Activated CD8-positive, alpha-beta memory T cell treated with anti-CD3 and anti-CD28 coated beads, Interleukin-2, amount 50 U/mL, for 24 hours (primary cell): ENCODE data around the gene LRCH1.
"Not testable (repeated sequence)": the region's sequence is repeated elsewhere in the genome, so short reads cannot be mapped to it uniquely, and the experiment has no call there.

Experiments used
- DNase-seq: peaks from one replicate; pipeline ENCODE4 v3.0.0-alpha.2; 2020; ENCODE audit errors: extremely low read depth

The LRCH1 gene

GRCh38 chr13:46552889-46553520 is at the start of gene LRCH1:
Gene LRCH1 (plus strand): TSS chr13:46553170. CDS start chr13:46553397, 227 bp downstream.
- DNase-seq, result peak; percentile 64

GRCh38 chr13:46504036-46504435 is 48.9 kb upstream of the LRCH1 start:
- DNase-seq, result no peak

DNA sequence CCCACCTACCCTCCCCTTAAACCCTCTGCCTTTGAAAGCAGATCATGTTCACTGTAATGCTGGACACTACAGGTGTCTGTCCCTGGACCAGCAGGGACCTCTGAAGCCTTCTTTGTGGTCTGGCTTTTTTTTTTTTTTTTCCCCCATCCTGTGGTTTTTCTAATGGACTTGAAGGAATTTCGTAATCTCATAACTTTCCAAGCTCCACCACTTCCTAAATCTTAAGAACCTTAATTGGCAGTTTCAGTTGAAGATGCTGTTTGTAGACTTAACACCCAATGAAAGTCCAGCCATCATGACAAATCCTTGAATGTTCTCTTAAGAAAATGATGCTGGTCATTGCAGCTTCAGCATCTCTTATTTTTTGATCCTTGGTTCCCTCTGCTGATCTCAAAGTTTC is 45.0 kb upstream of the LRCH1 start:
- DNase-seq, result no peak

DNA sequence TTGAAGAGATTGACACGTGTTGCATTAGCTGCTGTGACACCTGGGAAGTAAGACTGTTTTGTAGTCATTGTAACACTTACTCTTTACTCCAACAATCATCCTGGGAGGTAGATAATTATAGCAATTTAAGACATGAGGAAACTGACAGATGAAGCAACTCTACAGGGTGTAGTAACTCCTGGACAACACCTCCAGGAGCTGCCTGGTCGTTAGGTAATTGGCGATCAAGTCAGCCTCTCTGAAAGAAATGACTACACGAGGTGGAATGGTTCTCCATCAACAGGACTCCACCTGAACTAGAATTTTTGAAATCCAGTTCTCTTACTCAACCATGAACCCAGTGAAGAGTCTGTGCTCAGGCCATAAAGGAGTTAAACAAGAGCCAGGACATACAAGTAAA is 43.0 kb upstream of the LRCH1 start:
- DNase-seq, result no peak

DNA sequence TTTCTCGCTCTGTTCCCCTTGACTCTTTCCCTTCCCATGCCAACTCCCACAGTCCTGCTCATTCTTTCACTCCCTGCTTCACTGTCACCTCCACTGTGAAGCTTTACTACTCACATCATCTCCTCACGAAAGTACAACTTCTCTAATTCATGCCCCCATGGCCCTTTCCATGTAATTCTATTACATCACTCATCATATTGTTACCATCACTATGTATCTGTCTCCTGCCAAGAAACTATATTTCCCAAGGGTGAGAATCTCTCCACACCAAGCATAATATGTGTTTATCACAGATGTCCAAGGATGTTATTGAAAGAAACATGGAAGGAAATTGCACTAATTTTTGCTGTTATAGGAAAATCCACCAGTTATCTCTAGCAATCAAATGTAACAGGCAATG is 37.2 kb upstream of the LRCH1 start:
- no peak for DNase-seq

DNA sequence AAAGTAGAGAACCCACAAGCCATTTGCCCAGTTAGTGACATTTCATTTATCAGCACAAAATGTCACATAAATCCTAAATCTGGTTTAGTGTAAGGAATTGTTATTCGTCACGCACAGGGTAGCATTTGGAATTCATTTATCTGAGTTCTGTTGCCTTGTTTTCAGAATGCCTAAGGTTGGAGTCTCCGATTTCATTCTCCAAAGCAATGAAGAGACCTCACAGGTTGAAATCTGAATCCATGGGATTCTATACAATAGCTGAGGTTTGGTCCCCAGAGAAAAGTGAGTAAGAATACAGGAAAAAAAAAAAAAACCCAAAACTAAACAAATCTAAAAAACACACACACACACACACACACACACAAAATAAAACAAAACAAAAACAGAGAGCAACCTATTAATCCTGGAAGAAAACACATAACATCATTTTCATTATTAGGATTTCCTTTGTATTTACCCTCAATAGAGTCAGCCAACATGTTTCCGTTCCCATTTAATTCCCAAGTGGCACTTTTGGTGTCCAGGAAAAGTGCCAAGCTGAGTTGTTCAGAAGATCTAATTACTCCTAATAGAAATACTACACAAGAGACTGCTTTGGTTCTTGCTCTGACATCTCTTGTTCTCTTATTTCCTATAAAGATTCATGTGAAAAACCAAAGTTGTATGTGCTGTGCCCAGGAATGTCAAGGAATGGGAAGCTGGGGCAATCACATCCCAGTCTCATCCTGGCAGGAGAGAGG is 36.2 kb upstream of the LRCH1 start:
- DNase-seq, result no peak

DNA sequence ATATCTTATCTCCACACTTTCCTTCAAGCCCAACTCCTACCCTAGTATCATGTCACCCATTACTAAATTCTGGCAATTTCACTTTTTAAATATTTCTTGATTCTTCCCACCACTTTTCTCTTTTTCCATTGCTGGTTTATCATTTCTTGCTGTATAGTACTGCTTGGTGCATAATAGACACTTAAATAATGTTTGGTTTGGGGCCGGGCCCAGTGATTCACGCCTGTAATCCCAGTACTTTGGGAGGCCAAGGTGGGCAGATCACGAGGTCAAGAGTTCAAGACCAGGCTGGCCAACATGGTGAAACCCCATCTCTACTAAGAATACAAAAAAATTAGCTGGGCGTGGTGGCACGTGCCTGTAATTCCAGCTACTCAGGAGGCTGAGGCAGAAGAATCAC is 35.2 kb upstream of the LRCH1 start:
- DNase-seq, result not testable (repeated sequence)

GRCh38 chr13:46519182-46519581 is 33.8 kb upstream of the LRCH1 start:
- no peak for DNase-seq

DNA sequence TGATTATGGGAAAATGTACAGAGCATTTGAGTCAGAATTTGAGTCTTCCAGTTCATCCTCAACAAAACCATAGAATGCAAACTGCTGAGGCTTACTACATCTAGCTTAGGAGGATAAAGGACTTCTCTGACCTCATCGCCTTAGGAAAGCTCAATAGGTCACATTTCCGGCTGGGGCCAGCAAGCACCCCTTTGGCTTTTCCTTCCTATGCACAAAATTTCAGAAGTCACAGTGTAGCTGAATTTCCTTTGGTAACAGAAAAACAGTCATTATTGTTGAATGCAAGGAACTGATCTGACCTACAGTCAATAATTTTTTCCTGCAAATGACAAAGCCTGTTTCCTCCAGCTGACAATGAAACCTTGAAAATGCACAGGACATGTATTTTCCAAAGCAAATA is 32.8 kb upstream of the LRCH1 start:
- no peak for DNase-seq

GRCh38 chr13:46521486-46521885 is 31.5 kb upstream of the LRCH1 start:
- no peak for DNase-seq

- no peak for DNase-seq
These were observed 30.8 kb upstream of the LRCH1 start for GRCh38 chr13:46521921-46522747.

GRCh38 chr13:46522748-46523030 is 30.3 kb upstream of the LRCH1 start:
- DNase-seq, result no peak

- DNase-seq, result no peak
These were observed 28.8 kb upstream of the LRCH1 start for GRCh38 chr13:46523972-46524752.

DNA sequence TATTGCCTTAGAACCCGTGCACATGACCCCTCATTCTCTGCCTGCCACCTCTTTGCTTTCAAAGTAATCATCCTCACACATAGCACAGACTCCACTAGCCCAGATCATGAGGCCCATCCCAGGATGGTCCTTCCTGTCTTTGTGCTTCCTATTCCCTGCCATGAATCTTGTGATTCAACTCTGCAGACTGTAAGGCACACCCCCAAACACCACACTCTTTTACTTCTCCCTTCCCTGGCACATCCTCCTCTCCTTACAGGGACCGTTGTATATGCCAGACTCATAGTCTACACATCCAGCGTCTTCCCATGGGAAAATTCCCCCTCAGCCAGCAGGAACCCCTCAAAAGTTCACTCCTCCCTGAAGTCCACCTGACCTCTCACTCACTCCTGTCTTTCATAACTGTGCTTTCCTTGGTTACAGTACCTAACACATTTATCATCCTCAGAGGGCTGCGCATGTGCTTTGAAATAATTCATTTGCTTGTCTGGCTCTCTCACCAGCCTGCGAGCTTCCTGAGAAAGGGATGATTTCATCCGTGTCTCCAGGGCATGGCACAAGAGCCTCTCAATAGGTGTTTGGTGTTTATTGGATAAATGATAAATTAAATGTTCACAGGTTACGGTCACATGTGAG is 26.8 kb upstream of the LRCH1 start:
- no peak for DNase-seq

DNA sequence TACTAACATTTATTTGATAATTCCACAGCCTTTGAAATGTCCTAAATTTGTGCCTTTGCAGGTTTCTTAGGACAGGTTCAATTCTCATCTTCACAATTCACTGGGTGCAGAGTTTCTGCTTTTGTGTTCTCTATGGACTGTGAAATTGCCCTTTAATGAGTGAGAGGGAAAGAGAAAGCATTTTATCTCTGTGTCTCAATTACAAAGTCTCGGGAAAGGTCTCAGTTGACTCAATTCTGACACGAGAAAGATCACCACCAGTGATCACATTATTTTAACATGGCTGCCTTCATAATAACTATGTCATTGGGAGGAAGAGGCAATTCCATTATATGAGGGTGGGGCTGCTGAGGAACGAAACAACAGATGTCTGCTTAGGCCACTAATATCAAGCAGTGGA is 26.2 kb upstream of the LRCH1 start:
- no peak for DNase-seq

DNA sequence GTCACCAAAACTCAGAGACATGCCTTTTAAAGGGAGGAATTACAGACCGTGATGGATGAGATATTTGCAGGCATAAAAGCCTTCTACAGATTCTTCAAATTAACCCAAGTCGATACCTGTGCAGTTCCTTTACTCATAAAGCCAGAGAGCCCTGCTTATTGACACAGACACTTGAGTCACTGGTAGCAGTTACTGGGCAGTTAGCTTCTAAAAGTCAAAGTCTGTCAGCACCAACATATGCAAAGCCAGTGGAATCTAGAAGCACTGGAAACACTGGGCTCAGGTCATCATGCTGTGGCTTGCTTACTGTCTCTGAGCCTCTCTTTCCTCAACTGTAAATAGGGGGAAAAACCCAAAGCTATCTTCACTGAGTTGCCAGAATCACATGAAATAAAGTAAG is 25.7 kb upstream of the LRCH1 start:
- no peak for DNase-seq

GRCh38 chr13:46529216-46529919 is 23.6 kb upstream of the LRCH1 start:
- DNase-seq, result no peak

DNA sequence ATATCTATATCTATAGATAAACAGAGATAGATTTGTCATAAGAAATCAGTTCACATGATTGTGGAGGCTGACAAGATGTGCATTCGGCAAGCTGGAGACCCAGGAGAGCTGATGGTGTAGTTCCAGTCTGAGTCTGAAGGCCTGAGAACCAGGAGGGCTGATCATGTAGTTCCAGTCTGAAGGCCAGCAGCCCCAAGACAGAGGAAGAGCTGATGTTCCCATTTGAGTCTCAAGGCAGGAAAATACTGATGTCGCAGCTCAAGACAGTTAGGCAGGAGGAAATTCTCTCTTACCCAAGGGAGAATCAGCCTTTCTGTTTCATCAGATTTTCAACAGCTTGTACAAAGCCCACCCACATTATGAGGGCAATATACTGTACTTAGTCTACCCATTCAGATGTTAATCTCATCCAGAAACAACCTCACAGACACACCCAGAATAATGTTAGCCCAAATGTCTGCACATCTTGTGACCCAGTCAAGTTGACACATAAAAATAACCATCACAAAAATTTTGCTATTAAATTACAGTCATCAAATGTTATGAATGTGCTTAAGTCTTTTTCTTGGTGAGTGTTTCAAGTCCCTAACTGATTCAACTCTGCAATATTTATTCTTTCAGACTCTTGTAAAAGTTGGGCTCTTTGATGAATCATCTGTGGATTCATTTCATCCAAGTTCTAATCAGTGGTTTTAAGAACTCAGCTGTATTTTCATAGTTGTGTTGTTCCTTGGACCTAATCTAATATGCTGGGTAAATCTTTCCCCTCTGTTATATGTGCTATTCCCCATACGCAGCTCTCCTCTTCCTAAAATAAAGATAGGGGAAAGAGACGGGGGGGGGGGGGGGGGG is 22.7 kb upstream of the LRCH1 start:
- DNase-seq, result no peak

- DNase-seq, result no peak
These were observed 21.0 kb upstream of the LRCH1 start for GRCh38 chr13:46531953-46532352.

GRCh38 chr13:46535002-46535401 is 18.0 kb upstream of the LRCH1 start:
- no peak for DNase-seq
